H1 (cell line): ENCODE data around the gene GCK. TPM values are rescaled to one million over a fixed set of nuclear protein-coding genes. Genes with fewer than 3 reads are reported as not detected.

ENCODE experiments used
- CTCF ChIA-PET: fragments of 300-600 bp; sonication (Branson Sonifier 250); formaldehyde crosslinking; loops from one replicate; lab custom pipeline; 2021; ENCODE audit not compliant: partially characterized antibody; lab: Charles Lee
- POLR2A ChIA-PET: fragments of 300-600 bp; sonication (Branson Sonifier 250); formaldehyde crosslinking; loops from one replicate; lab custom pipeline; 2021; ENCODE audit warnings: inconsistent platforms; ENCODE audit not compliant: partially characterized antibody; lab: Charles Lee
- DNase-seq, 2 experiments: peaks; one replicate each; pipeline versions ENCODE4 v3.0.0 to v3.0.0-alpha.2; 2010 to 2022; ENCODE audit warnings: low spot score in 2 of 2, low read depth in 1 of 2, mixed read lengths in 1 of 2
- FAIRE-seq: peaks from 2 replicates; lab custom pipeline; 2011; peaks lifted over from hg19 to GRCh38; lab: Jason Lieb, UNC
- H2AFZ ChIP-seq: 2 replicates; pipeline ENCODE4 v1.8.1; 2012; ENCODE audit warnings: low read length, inconsistent platforms
- H2AK5ac ChIP-seq: 2 replicates; pipeline ENCODE4 v1.6.1; 2013; ENCODE audit warnings: low read depth, low read length
- H2BK120ac ChIP-seq: replicated peaks from 2 replicates; pipeline ENCODE3; 2013; ENCODE audit warnings: low read depth, low read length, inconsistent platforms
- H2BK12ac ChIP-seq: 2 replicates; pipeline ENCODE4 v1.6.1; 2013; ENCODE audit warnings: low read depth, low read length
- H2BK15ac ChIP-seq: 2 replicates; pipeline ENCODE4 v1.6.1; 2013; ENCODE audit warnings: low read length
- H2BK20ac ChIP-seq: 2 replicates; pipeline ENCODE4 v1.6.1; 2013; ENCODE audit warnings: low read length
- H2BK5ac ChIP-seq: 2 replicates; pipeline ENCODE4 v1.6.1; 2013; ENCODE audit warnings: low read depth, low read length
- H3K14ac ChIP-seq: 2 replicates; pipeline ENCODE4 v1.6.1; 2013; ENCODE audit warnings: inconsistent platforms; ENCODE audit not compliant: insufficient read length
- H3K18ac ChIP-seq: 2 replicates; pipeline ENCODE4 v1.6.1; 2013; ENCODE audit warnings: low read length; ENCODE audit errors: extremely low read depth
- H3K23ac ChIP-seq: 2 replicates; pipeline ENCODE4 v1.6.1; 2013; ENCODE audit warnings: inconsistent platforms; ENCODE audit not compliant: insufficient read length
- H3K23me2 ChIP-seq: 2 replicates; pipeline ENCODE4 v1.6.1; 2013; ENCODE audit warnings: low read depth, low read length
- H3K27ac ChIP-seq: 2 replicates; pipeline ENCODE4 v1.6.1; 2011; ENCODE audit warnings: low read depth, low read length, inconsistent platforms
- H3K27me3 ChIP-seq, 4 experiments: replicated peaks in 1 of 4; 1 replicate in 1 of 4; 2 replicates in 3 of 4; pipeline versions ENCODE4 v1.6.1 to v1.8.1; 2011 to 2013; ENCODE audit warnings: low read length in 3 of 4, mild to moderate bottlenecking in 3 of 4, inconsistent platforms in 2 of 4, mixed read lengths in 2 of 4, moderate library complexity in 1 of 4; ENCODE audit not compliant: control insufficient read depth in 3 of 4, insufficient read depth in 3 of 4; ENCODE audit errors: extremely low read depth in 1 of 4
- H3K36me3 ChIP-seq, 4 experiments: 2 replicates each; pipeline versions ENCODE4 v1.6.1 to v1.8.1; 2011 to 2013; ENCODE audit warnings: mild to moderate bottlenecking in 4 of 4, low read length in 3 of 4, moderate library complexity in 2 of 4, control low read depth in 1 of 4, inconsistent platforms in 1 of 4; ENCODE audit not compliant: insufficient read depth in 4 of 4, control insufficient read depth in 2 of 4
- H3K4ac ChIP-seq: replicated peaks from 2 replicates; pipeline ENCODE3; 2013; ENCODE audit warnings: low read length, low read depth, mixed read lengths, inconsistent platforms; ENCODE audit not compliant: insufficient read length
- H3K4me1 ChIP-seq, 4 experiments: replicated peaks in 1 of 4; 1 replicate in 1 of 4; 2 replicates in 3 of 4; pipeline versions ENCODE4 v1.6.1 to v1.8.1; 2011 to 2013; ENCODE audit warnings: low read length in 3 of 4, inconsistent platforms in 2 of 4, mixed read lengths in 1 of 4; ENCODE audit not compliant: insufficient read depth in 4 of 4, control insufficient read depth in 3 of 4
- H3K4me2 ChIP-seq, 2 experiments: 2 replicates each; pipeline versions ENCODE4 v1.6.1 to v1.8.1; 2011 to 2013; ENCODE audit warnings: low read depth in 2 of 2, low read length in 2 of 2, control low read depth in 1 of 2, inconsistent platforms in 1 of 2, mild to moderate bottlenecking in 1 of 2; ENCODE audit not compliant: insufficient read depth in 1 of 2
- H3K4me3 ChIP-seq, 4 experiments: fragments of 200-600, 300-600 bp in 1 of 4; sonication (generic), shearing (Covaris generic), sonication (Bioruptor Twin) in 1 of 4; 2 replicates each; pipeline versions ENCODE4 v1.5.1 to v1.8.1; 2011 to 2016; ENCODE audit warnings: low read length in 4 of 4, low read depth in 3 of 4, control low read depth in 2 of 4, inconsistent platforms in 2 of 4, mild to moderate bottlenecking in 2 of 4, mixed read lengths in 1 of 4, moderate library complexity in 1 of 4; ENCODE audit not compliant: insufficient read depth in 2 of 4; ENCODE audit errors: extremely low read depth in 1 of 4
- H3K56ac ChIP-seq: replicated peaks from 2 replicates; pipeline ENCODE3; 2013; ENCODE audit warnings: low read depth, mild to moderate bottlenecking, mixed read lengths, low read length, inconsistent platforms; ENCODE audit not compliant: insufficient read length
- H3K79me1 ChIP-seq: 2 replicates; pipeline ENCODE4 v1.6.1; 2013; ENCODE audit warnings: low read depth, low read length, control low read depth
- H3K79me2 ChIP-seq, 2 experiments: 2 replicates each; pipeline versions ENCODE4 v1.6.1 to v1.8.1; 2012 to 2013; ENCODE audit warnings: low read length in 2 of 2, mild to moderate bottlenecking in 2 of 2, inconsistent platforms in 1 of 2; ENCODE audit not compliant: insufficient read depth in 2 of 2, control insufficient read depth in 1 of 2
- H3K9ac ChIP-seq, 4 experiments: replicated peaks in 1 of 4; 1 replicate in 1 of 4; 2 replicates in 3 of 4; pipeline versions ENCODE4 v1.6.1 to v1.8.1; 2011 to 2013; ENCODE audit warnings: low read depth in 3 of 4, low read length in 3 of 4, control low read depth in 2 of 4, mild to moderate bottlenecking in 2 of 4, moderate library complexity in 2 of 4, inconsistent platforms in 1 of 4; ENCODE audit errors: extremely low read depth in 1 of 4
- H3K9me3 ChIP-seq, 2 experiments: 2 replicates each; pipeline versions ENCODE4 v1.6.1 to v1.8.1; 2012 to 2013; ENCODE audit warnings: mild to moderate bottlenecking in 2 of 2, moderate library complexity in 2 of 2, control low read depth in 1 of 2, inconsistent platforms in 1 of 2, low read depth in 1 of 2, low read length in 1 of 2, mixed read lengths in 1 of 2; ENCODE audit not compliant: insufficient read depth in 2 of 2
- H4K20me1 ChIP-seq, 2 experiments: replicated peaks in 1 of 2; 2 replicates each; pipeline versions ENCODE3 to v1.8.1; 2011 to 2013; ENCODE audit warnings: inconsistent platforms in 2 of 2, low read length in 2 of 2, mild to moderate bottlenecking in 1 of 2; ENCODE audit not compliant: insufficient read depth in 2 of 2, control insufficient read depth in 1 of 2
- H4K5ac ChIP-seq: 2 replicates; pipeline ENCODE4 v1.6.1; 2013; ENCODE audit warnings: low read length, low read depth, mixed read lengths, inconsistent platforms; ENCODE audit not compliant: insufficient read length
- H4K8ac ChIP-seq: 2 replicates; pipeline ENCODE4 v1.8.0; 2013; ENCODE audit warnings: mild to moderate bottlenecking, moderate library complexity, low read length, inconsistent platforms; ENCODE audit not compliant: insufficient read depth; ENCODE audit errors: extremely low read depth
- H4K91ac ChIP-seq: replicated peaks from 2 replicates; pipeline ENCODE3; 2013; ENCODE audit warnings: low read length, mixed read lengths, inconsistent platforms; ENCODE audit not compliant: insufficient read length
- WGBS, 2 experiments: shearing (Covaris generic) in 1 of 2; methylation state at CpG; one replicate each; pipeline versions ENCODE4 v1.1.6 to v1.1.7; 2013 to 2015; ENCODE audit warnings: low lambda C conversion rate in 2 of 2, mixed read lengths in 2 of 2, inconsistent platforms in 1 of 2, low coverage in 1 of 2, missing lambda C conversion rate in 1 of 2; ENCODE audit not compliant: insufficient replicate concordance in 2 of 2, insufficient coverage in 1 of 2, insufficient read length in 1 of 2; ENCODE audit errors: extremely low coverage in 1 of 2, missing lambda C conversion rate in 1 of 2; 5-methylcytosine and 5-hydroxymethylcytosine counted together
- polyA plus RNA-seq, 7 experiments: library from polyadenylated mRNA; depleted of rRNA in 3 of 7; stranded (reverse) in 5 of 7; unstranded in 2 of 7; fragments of >200 nt in 5 of 7; fragments of 200-250 nt in 2 of 7; gene quantifications; 1 replicate in 5 of 7; 2 replicates in 1 of 7; 4 replicates in 1 of 7; pipeline versions ENCODE4 v1.2.1 to v1.2.3, GENCODE V29; 2011 to 2013; ENCODE audit warnings: missing spikeins in 2 of 7, mixed read lengths in 2 of 7
- total RNA-seq: library from RNA; stranded (reverse); fragmentation: NEBNext Ultra II Directional; extraction: Animal tissue kit (Norgen Biotek cat#: 25700); gene quantifications from 2 replicates; pipeline ENCODE4 v1.2.1, GENCODE V29; 2021
- TF ChIP-seq, protein P1 (sequence below): IDR thresholded peaks from 2 replicates; pipeline ENCODE4 v1.6.1; 2012; ENCODE audit warnings: inconsistent platforms

GCK gene
- total and polyA plus RNA-seq, 2 of the 8 experiments (the other 6 are each of a cell fraction or from before 2014, with no cell fraction given), result 2.4 to 4.9 TPM

DNA sequence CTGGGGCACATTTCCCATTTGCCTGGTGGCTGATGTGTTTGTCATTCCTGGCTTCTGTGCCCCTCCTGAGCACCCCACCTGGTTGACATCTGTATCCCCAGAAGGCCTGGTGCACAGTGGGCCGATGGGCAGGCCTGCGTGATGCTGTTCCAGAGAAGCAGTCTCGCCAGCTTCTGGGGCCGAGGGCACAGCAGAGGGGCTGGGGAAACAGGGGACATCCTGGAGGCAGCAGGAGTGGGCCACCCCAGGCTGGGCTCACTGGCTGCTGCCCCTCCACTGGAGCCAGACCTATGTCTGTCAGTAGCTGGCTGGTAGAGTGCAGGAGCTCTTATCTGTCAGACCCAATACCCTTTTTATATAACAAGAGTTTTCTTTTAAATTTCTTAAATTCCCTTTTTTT lies 47.2 kb downstream of the GCK start:
- peaks cover 13 to 27% (median 22%) of the 10 kb centered on the region in 4 experiments for H3K27me3 ChIP-seq
- no peak overlapping the region for H2BK120ac ChIP-seq
- no peak overlapping the region for H2BK5ac ChIP-seq
- H3K9me3 ChIP-seq, result no peaks in the 10 kb centered on the region
- H4K91ac ChIP-seq, result no peak overlapping the region
- no peaks in the 10 kb centered on the region for H3K79me2 ChIP-seq
- no peaks in the 10 kb centered on the region for H3K36me3 ChIP-seq
- no peak overlapping the region for H3K9ac ChIP-seq
- no peak for DNase-seq
- ChIA-PET POLR2A (interaction anchor here (0.5 to 1.2 kb wide), 4 partner anchors 11 to 433 kb away, joined by 3 read pairs; partner anchors contain the start of gene POLD2), CTCF (interaction anchor here (0.6 to 4.5 kb wide), 6 partner anchors 11 to 72 kb away, joined by 3 to 27 read pairs (median 4); partner anchors contain the start of gene POLD2)
- no peak overlapping the region for H3K23ac ChIP-seq
- TF ChIP-seq, protein P1, sequence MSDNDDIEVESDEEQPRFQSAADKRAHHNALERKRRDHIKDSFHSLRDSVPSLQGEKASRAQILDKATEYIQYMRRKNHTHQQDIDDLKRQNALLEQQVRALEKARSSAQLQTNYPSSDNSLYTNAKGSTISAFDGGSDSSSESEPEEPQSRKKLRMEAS, result no peak
- H2BK20ac ChIP-seq, result no peak overlapping the region
- H3K18ac ChIP-seq, result no peak overlapping the region
- no peaks in the 10 kb centered on the region for H4K20me1 ChIP-seq
- H2BK15ac ChIP-seq, result no peak overlapping the region
- whole genome bisulfite sequencing, 2 experiments, result 88% methylated on average over 4 of the region's 4 CpGs; no CpG with 5 or more reads in 1 of the 2 experiments
- H3K79me1 ChIP-seq, result no peaks in the 10 kb centered on the region
- no peak overlapping the region for H3K4me2 ChIP-seq
- peaks cover 8% of the 10 kb centered on the region; the same call in 1 of the 2 replicates for H3K23me2 ChIP-seq
- H2BK12ac ChIP-seq, result no peak overlapping the region
- no peak overlapping the region for H3K56ac ChIP-seq
- H4K8ac ChIP-seq, result no peak overlapping the region
- H3K4me1 ChIP-seq, result peaks cover 0 to 16% (median 7%) of the 10 kb centered on the region in 4 experiments; a peak in 4 of 7 replicates
- no peak overlapping the region for H3K4ac ChIP-seq
- H3K27ac ChIP-seq, result no peak overlapping the region
- no peak overlapping the region for H3K14ac ChIP-seq
- no peak for FAIRE-seq
- no peak overlapping the region for H2AK5ac ChIP-seq
- no peak overlapping the region for H2AFZ ChIP-seq
- H3K4me3 ChIP-seq, result no peak overlapping the region
- no peak overlapping the region for H4K5ac ChIP-seq
